A549 treated with dexamethasone at 1 μM for 4 hours (cell line): ENCODE data around the gene SLC25A13. TPM values are rescaled to one million over a fixed set of nuclear protein-coding genes. Genes with fewer than 3 reads are reported as not detected.

ENCODE experiments used
- total RNA-seq: library from RNA; stranded (reverse); fragments of 200-300 nt; extraction: Qiagen RNA extraction; gene quantifications from 5 replicates; pipeline ENCODE4 v1.2.3, GENCODE V29; 2022

SLC25A13 gene, protein sequence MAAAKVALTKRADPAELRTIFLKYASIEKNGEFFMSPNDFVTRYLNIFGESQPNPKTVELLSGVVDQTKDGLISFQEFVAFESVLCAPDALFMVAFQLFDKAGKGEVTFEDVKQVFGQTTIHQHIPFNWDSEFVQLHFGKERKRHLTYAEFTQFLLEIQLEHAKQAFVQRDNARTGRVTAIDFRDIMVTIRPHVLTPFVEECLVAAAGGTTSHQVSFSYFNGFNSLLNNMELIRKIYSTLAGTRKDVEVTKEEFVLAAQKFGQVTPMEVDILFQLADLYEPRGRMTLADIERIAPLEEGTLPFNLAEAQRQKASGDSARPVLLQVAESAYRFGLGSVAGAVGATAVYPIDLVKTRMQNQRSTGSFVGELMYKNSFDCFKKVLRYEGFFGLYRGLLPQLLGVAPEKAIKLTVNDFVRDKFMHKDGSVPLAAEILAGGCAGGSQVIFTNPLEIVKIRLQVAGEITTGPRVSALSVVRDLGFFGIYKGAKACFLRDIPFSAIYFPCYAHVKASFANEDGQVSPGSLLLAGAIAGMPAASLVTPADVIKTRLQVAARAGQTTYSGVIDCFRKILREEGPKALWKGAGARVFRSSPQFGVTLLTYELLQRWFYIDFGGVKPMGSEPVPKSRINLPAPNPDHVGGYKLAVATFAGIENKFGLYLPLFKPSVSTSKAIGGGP
- total RNA-seq: 35.0 to 38.4 TPM (median 36.1 TPM) in 5 replicates

DNA sequence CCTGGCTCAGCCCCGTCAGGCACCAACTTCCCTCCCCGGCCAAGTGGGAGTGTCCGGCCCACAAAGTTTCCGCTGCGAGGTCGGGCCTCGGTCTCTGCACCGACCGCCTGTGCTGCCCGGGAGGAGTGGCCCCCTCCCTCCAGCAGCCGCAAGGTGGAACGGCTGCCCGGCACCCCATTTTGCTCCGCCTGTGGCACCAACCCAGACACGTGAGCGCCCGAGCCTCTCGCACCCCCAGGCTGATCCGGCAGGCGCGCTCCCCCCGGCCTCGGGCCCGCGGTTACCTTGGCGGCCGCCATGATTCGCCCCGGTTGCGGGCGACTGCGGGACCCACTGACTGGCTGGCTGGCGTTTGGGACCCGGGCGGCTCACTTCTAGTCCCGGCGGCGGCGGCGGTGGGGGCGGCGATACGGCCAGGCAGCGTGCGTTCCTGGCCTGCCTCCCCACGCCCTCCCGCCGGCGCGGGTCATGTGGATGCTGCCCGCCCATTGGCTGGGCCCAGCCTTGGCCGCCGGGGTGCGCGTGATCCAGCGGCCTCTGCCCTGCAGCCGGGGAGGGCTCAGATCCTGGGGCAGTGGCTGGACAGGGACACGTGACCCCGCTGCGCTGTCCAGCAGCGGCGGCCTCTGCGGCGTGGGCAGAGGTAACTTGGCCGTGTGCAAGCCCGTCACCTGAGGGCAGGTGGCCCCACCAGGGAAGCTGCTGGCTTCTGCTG lies at the start of gene SLC25A13:
SLC25A13 (minus strand) TSS at position 441 of the 715 bp plus-strand sequence; CDS start at position 299, 142 bp downstream.

